IMR-90 (cell line): ENCODE results near the gene NDUFS7. TPM values are rescaled to one million over a fixed set of nuclear protein-coding genes. Genes with fewer than 3 reads are reported as not detected.

Experiments
- ATAC-seq: fragments of 200-7000 bp; cut with Tn5 transposase; 2 replicates; pipeline ENCODE4 v1.9.1; 2020; ENCODE audit warnings: low read depth, mild to moderate bottlenecking, moderate library complexity
- BruUV-seq: library from RNA; stranded (reverse); fragments of 400-500 nt; replicated peaks from 2 replicates; lab custom pipeline; 2021; lab: Mats Ljungman, UMichigan
- CTCF ChIA-PET: fragments of 300-600 bp; formaldehyde crosslinking; extraction: SDS; loops from one replicate; lab custom pipeline; 2021; ENCODE audit warnings: antibody characterized with exemption; lab: Yijun Ruan, JAX
- POLR2A ChIA-PET: fragments of 300-600 bp; sonication (Branson Sonifier 250); formaldehyde crosslinking; loops from one replicate; lab custom pipeline; 2022; ENCODE audit warnings: antibody characterized with exemption; ENCODE audit not compliant: unreplicated experiment; lab: Charles Lee
- DNase-seq: peaks from one replicate; pipeline ENCODE4 v3.0.0; 2013
- H2AFZ ChIP-seq: replicated peaks from 2 replicates; pipeline ENCODE3; 2013; ENCODE audit warnings: low read length, mild to moderate bottlenecking; ENCODE audit not compliant: poor library complexity
- H2AK5ac ChIP-seq: 2 replicates; pipeline ENCODE4 v1.6.1; 2013; ENCODE audit warnings: low read depth, low read length, inconsistent platforms
- H2AK9ac ChIP-seq: replicated peaks from 2 replicates; pipeline ENCODE3; 2013; ENCODE audit warnings: mild to moderate bottlenecking, low read depth, low read length, moderate library complexity; ENCODE audit not compliant: poor library complexity
- H2BK120ac ChIP-seq: 2 replicates; pipeline ENCODE4 v1.6.1; 2013; ENCODE audit warnings: low read depth, low read length, inconsistent platforms
- H2BK15ac ChIP-seq: 3 replicates; pipeline ENCODE4 v1.6.1; 2013; ENCODE audit warnings: low read depth, low read length, inconsistent platforms
- H2BK20ac ChIP-seq: 2 replicates; pipeline ENCODE4 v1.6.1; 2013; ENCODE audit warnings: low read depth, mild to moderate bottlenecking, inconsistent platforms, low read length, moderate library complexity
- H2BK5ac ChIP-seq: 2 replicates; pipeline ENCODE4 v1.6.1; 2013; ENCODE audit warnings: mild to moderate bottlenecking, low read depth, low read length, inconsistent platforms; ENCODE audit not compliant: poor library complexity, severe bottlenecking
- H3K14ac ChIP-seq: replicated peaks from 2 replicates; pipeline ENCODE4 v1.6.1; 2013; ENCODE audit warnings: low read depth, low read length, inconsistent platforms
- H3K18ac ChIP-seq: 2 replicates; pipeline ENCODE4 v1.6.1; 2013; ENCODE audit warnings: low read depth, low read length, control low read depth
- H3K23ac ChIP-seq: 2 replicates; pipeline ENCODE4 v1.6.1; 2013; ENCODE audit warnings: low read depth, low read length, inconsistent platforms
- H3K27ac ChIP-seq: 2 replicates; pipeline ENCODE4 v1.5.1; 2013; ENCODE audit warnings: mild to moderate bottlenecking, control low read depth, low read length; ENCODE audit not compliant: insufficient read depth
- H3K27me3 ChIP-seq: 2 replicates; pipeline ENCODE4 v1.6.1; 2013; ENCODE audit warnings: low read length; ENCODE audit not compliant: control insufficient read depth, insufficient read depth
- H3K36me3 ChIP-seq: 2 replicates; pipeline ENCODE4 v1.6.1; 2013; ENCODE audit warnings: low read length, mixed read lengths; ENCODE audit not compliant: control insufficient read depth, insufficient read depth
- H3K4ac ChIP-seq: 2 replicates; pipeline ENCODE4 v1.6.1; 2013; ENCODE audit warnings: low read depth, low read length, inconsistent platforms
- H3K4me1 ChIP-seq: 2 replicates; pipeline ENCODE4 v1.6.1; 2013; ENCODE audit warnings: low read length, mixed read lengths; ENCODE audit not compliant: control insufficient read depth, insufficient read depth
- H3K4me2 ChIP-seq: 2 replicates; pipeline ENCODE4 v1.6.1; 2013; ENCODE audit warnings: low read depth, mild to moderate bottlenecking, control low read depth, low read length, moderate library complexity
- H3K4me3 ChIP-seq: 2 replicates; pipeline ENCODE4 v1.5.1; 2013; ENCODE audit warnings: low read depth, mild to moderate bottlenecking, control low read depth, low read length, moderate library complexity; ENCODE audit not compliant: insufficient read depth
- H3K56ac ChIP-seq: 2 replicates; pipeline ENCODE4 v1.6.1; 2013; ENCODE audit warnings: low read length, inconsistent platforms; ENCODE audit not compliant: insufficient read depth; ENCODE audit errors: extremely low read depth
- H3K79me1 ChIP-seq, 2 experiments: 2 replicates each; pipeline ENCODE4 v1.6.1; 2013; ENCODE audit warnings: low read length in 2 of 2, inconsistent platforms in 1 of 2, low read depth in 1 of 2
- H3K9ac ChIP-seq: 2 replicates; pipeline ENCODE4 v1.6.1; 2013; ENCODE audit warnings: low read depth, low read length, control low read depth
- H3K9me1 ChIP-seq: 2 replicates; pipeline ENCODE4 v1.6.1; 2013; ENCODE audit warnings: low read length, inconsistent platforms; ENCODE audit not compliant: insufficient read depth
- H3K9me3 ChIP-seq: 2 replicates; pipeline ENCODE4 v1.6.1; 2013; ENCODE audit warnings: low read length; ENCODE audit not compliant: control insufficient read depth, insufficient read depth
- H4K20me1 ChIP-seq: 2 replicates; pipeline ENCODE4 v1.6.1; 2013; ENCODE audit warnings: low read length, inconsistent platforms; ENCODE audit not compliant: insufficient read depth
- H4K5ac ChIP-seq: 2 replicates; pipeline ENCODE4 v1.6.1; 2013; ENCODE audit warnings: mild to moderate bottlenecking, low read depth, low read length, control low read depth
- H4K8ac ChIP-seq, 2 experiments: 2 replicates each; pipeline ENCODE4 v1.6.1; 2013; ENCODE audit warnings: low read depth in 2 of 2, low read length in 2 of 2, control low read depth in 1 of 2, inconsistent platforms in 1 of 2
- H4K91ac ChIP-seq: 2 replicates; pipeline ENCODE4 v1.6.1; 2013; ENCODE audit warnings: low read depth, low read length, inconsistent platforms; ENCODE audit not compliant: insufficient read depth
- BHLHE40 ChIP-seq: fragments of 150-350 bp; IDR thresholded peaks from 2 replicates; pipeline ENCODE4 v1.6.1; 2016; ENCODE audit warnings: mild to moderate bottlenecking, low read depth, low read length
- CHD1 ChIP-seq: IDR thresholded peaks from 2 replicates; pipeline ENCODE4 v1.6.1; 2012; ENCODE audit warnings: low read depth, low read length, improper control_type of control experiment
- MAFK ChIP-seq: IDR thresholded peaks from 2 replicates; pipeline ENCODE4 v1.6.1; 2012; ENCODE audit warnings: low read depth, low read length, improper control_type of control experiment
- POLR2A ChIP-seq: IDR thresholded peaks from 2 replicates; pipeline ENCODE4 v1.6.1; 2012; ENCODE audit warnings: mild to moderate bottlenecking, low read depth, low read length
- RAD21 ChIP-seq: IDR thresholded peaks from 2 replicates; pipeline ENCODE4 v1.6.1; 2012; ENCODE audit warnings: low read length, improper control_type of control experiment
- RFX5 ChIP-seq: IDR thresholded peaks from 2 replicates; pipeline ENCODE4 v1.8.0; 2012; ENCODE audit warnings: low read depth, mild to moderate bottlenecking, low read length, moderate library complexity
- SMC3 ChIP-seq: fragments of 150-350 bp; IDR thresholded peaks from 2 replicates; pipeline ENCODE4 v1.6.1; 2016; ENCODE audit warnings: low read depth, mild to moderate bottlenecking, antibody characterized with exemption, low read length, moderate library complexity
- whole genome bisulfite sequencing, 2 experiments: methylation state at CpG; one replicate each; pipeline versions ENCODE4 v1.1.5 to v1.1.7; 2013; ENCODE audit warnings: missing lambda C conversion rate in 2 of 2; ENCODE audit not compliant: insufficient read length in 1 of 2; ENCODE audit errors: extremely low coverage in 2 of 2; 5-methylcytosine and 5-hydroxymethylcytosine counted together
- dilution Hi-C: fragments of 300-500 bp; cut with HindIII; formaldehyde crosslinking; loops from one replicate; pipeline ENCODE4 v1.14.3; 2018; ENCODE audit warnings: low sequenced_read_pairs; ENCODE audit not compliant: unreplicated experiment
- in situ Hi-C: fragments of 300-500 bp; cut with MboI; formaldehyde crosslinking; loops from 3 replicates; pipeline ENCODE4 v1.14.3; 2019; ENCODE audit warnings: low sequenced_read_pairs, inconsistent platforms, mixed read lengths
- intact Hi-C: fragments of 100-400 bp; cut with micrococcal nuclease; formaldehyde crosslinking; loops from 2 replicates; pipeline ENCODE4 v1.10.0; 2022
- polyA plus RNA-seq, 3 experiments: library from polyadenylated mRNA; depleted of rRNA; stranded (reverse); fragments of >200 nt; gene quantifications; 2 replicates each; pipeline ENCODE4 v1.2.3, GENCODE V29; 2012; ENCODE audit warnings: low replicate concordance in 1 of 3
- total RNA-seq: library from RNA; depleted of rRNA; stranded (reverse); fragments of >200 nt; gene quantifications from 2 replicates; pipeline ENCODE4 v1.2.3, GENCODE V29; 2012
- TF ChIP-seq, protein P1 (sequence below): fragments of 150-350 bp; IDR thresholded peaks from 2 replicates; pipeline ENCODE4 v1.6.1; 2016; ENCODE audit warnings: low read depth, mild to moderate bottlenecking, low read length, moderate library complexity, borderline replicate concordance

The NDUFS7 gene
- total and polyA plus RNA-seq, 2 of the 4 experiments (the other 2 are of a cell fraction): 60.8 to 136 TPM

DNA sequence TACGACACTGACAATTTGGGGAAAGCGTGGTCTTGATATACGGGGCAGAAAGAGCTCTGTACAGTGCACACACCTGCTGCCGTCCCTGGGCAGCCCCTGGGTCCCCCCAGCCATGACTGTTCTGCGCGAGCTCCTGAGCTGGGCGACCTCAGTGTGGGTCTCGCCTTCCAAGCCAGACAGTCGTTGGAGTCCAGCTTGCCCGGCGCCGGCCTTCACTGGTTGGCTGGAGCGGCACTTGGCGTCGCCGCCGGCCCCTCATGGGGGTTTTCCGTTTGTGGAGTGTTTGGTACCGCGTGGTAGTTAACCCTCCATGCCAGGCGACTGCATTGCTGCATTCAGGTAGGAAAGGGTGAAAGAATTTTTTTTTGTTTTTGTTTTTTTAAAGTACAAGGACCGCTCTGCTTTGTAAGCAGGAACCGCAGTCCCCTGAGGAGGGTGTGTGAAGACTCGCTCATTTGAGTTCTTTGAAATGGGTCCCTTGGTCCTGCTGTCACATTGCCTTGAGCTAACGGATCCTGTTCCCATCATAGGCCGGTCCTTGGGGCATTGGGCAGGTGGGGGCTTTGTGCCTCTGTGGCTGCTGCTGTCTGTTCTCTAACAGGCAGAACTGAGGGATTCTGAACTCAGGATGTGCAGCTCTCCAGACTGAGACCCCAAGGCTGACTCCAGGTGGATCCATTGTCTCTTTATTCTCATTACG, 43.7 kb downstream of the NDUFS7 start:
- no peak overlapping the region for H4K91ac ChIP-seq
- H3K27me3 ChIP-seq: no peaks in the 10 kb centered on the region
- intact Hi-C loops (no loop called here), dilution Hi-C loops (no loop called here), in situ Hi-C loops (no loop called here)
- H3K9me3 ChIP-seq: no peaks in the 10 kb centered on the region
- no peak overlapping the region for H3K4me3 ChIP-seq
- DNase-seq: no peak
- 95% methylated on average over 10 of the region's 27 CpGs; no CpG with 5 or more reads in 1 of the 2 experiments for WGBS, 2 experiments
- H3K18ac ChIP-seq: no peak overlapping the region
- no peak overlapping the region for H2BK20ac ChIP-seq
- no peak overlapping the region for H4K8ac ChIP-seq
- H3K27ac ChIP-seq: no peak overlapping the region
- no peak overlapping the region for H2AFZ ChIP-seq
- no peak overlapping the region for H2BK120ac ChIP-seq
- BruUV-seq: no TSS peak
- ChIA-PET POLR2A (no interaction called here), CTCF (no interaction called here)
- H2AK5ac ChIP-seq: no peak overlapping the region
- no peak overlapping the region for H2BK15ac ChIP-seq
- H3K23ac ChIP-seq: no peak overlapping the region
- H3K4me1 ChIP-seq: no peaks in the 10 kb centered on the region
- no peak overlapping the region for H4K5ac ChIP-seq
- peaks cover 30 to 77% of the 10 kb centered on the region in 2 experiments for H3K79me1 ChIP-seq
- 0 out of 2 replicates have a peak, but pooled peaks cover 3% of the 10 kb centered on the region for H3K9me1 ChIP-seq
- no peak for TF ChIP-seq BHLHE40
- TF ChIP-seq SMC3: no peak
- TF ChIP-seq, protein P1, sequence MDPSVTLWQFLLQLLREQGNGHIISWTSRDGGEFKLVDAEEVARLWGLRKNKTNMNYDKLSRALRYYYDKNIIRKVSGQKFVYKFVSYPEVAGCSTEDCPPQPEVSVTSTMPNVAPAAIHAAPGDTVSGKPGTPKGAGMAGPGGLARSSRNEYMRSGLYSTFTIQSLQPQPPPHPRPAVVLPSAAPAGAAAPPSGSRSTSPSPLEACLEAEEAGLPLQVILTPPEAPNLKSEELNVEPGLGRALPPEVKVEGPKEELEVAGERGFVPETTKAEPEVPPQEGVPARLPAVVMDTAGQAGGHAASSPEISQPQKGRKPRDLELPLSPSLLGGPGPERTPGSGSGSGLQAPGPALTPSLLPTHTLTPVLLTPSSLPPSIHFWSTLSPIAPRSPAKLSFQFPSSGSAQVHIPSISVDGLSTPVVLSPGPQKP: no peak
- no peak for TF ChIP-seq MAFK
- TF ChIP-seq RFX5: no peak
- TF ChIP-seq POLR2A: no peak
- TF ChIP-seq RAD21: no peak
- no peak for TF ChIP-seq CHD1
- H3K14ac ChIP-seq: no peak overlapping the region
- H2BK5ac ChIP-seq: no peak overlapping the region
- H3K56ac ChIP-seq: no peak overlapping the region
- peaks cover 54% of the 10 kb centered on the region for H4K20me1 ChIP-seq
- no peak overlapping the region for H3K4ac ChIP-seq
- ATAC-seq: no peak
- peaks cover 72% of the 10 kb centered on the region for H3K36me3 ChIP-seq
- H2AK9ac ChIP-seq: no peak overlapping the region
- no peak overlapping the region for H3K9ac ChIP-seq
- no peak overlapping the region for H3K4me2 ChIP-seq
